Gastroesophageal sphincter (tissue), 4 donors: ENCODE results near the gene ABI2. TPM values are rescaled to one million over a fixed set of nuclear protein-coding genes. Genes with fewer than 3 reads are reported as not detected.

Experiments
- ATAC-seq: fragments of 150-250 bp; one replicate; pipeline ENCODE4 v1.9.1; 2016; ENCODE audit warnings: mild to moderate bottlenecking, moderate library complexity
- H3K27ac ChIP-seq, 4 donors: fragments of 200-600 bp; sonication (generic) in 3 of 4; 1 replicate in 3 of 4; 2 replicates in 1 of 4; pipeline ENCODE4 v1.5.1; 2016 to 2019
- H3K27me3 ChIP-seq: fragments of 200-600 bp; sonication (generic); one replicate; pipeline ENCODE4 v1.5.1; 2019
- H3K36me3 ChIP-seq, 2 donors: fragments of 200-600 bp; sonication (generic); one replicate each; pipeline ENCODE4 v1.5.1; 2019; ENCODE audit warnings: control low read depth in 1 of 2
- H3K4me1 ChIP-seq, 3 donors: fragments of 200-600 bp; sonication (generic); 1 replicate in 2 of 3; 2 replicates in 1 of 3; pipeline ENCODE4 v1.5.1; 2016 to 2019; ENCODE audit warnings: control low read depth in 2 of 3
- H3K4me3 ChIP-seq, 2 donors: fragments of 200-600 bp; sonication (generic); one replicate each; pipeline ENCODE4 v1.5.1; 2019; ENCODE audit warnings: mild to moderate bottlenecking in 1 of 2, moderate library complexity in 1 of 2
- H3K9me3 ChIP-seq, 3 donors: fragments of 200-600 bp; sonication (generic); one replicate each; pipeline ENCODE4 v1.5.1; 2017 to 2019; ENCODE audit warnings: control low read depth in 2 of 3
- CTCF ChIP-seq, 4 experiments: fragments of 200-600 bp in 2 of 4; fragments of 450-650 bp in 2 of 4; sonication (generic) in 1 of 4; IDR thresholded peaks; one replicate each; pipeline ENCODE4 v1.5.1; 2017 to 2019; ENCODE audit warnings: antibody characterized with exemption in 4 of 4, mild to moderate bottlenecking in 2 of 4, moderate library complexity in 2 of 4
- EP300 ChIP-seq: sonication (generic); formaldehyde crosslinking; IDR thresholded peaks from one replicate; pipeline ENCODE4 v1.6.1; 2017; ENCODE audit warnings: antibody characterized with exemption, mild to moderate bottlenecking
- POLR2A ChIP-seq, 2 donors: fragments of 450-650 bp; IDR thresholded peaks; one replicate each; pipeline ENCODE4 v1.6.1; 2017; ENCODE audit warnings: antibody characterized with exemption in 2 of 2, mild to moderate bottlenecking in 2 of 2, moderate library complexity in 1 of 2
- POLR2AphosphoS5 ChIP-seq: sonication (generic); formaldehyde crosslinking; IDR thresholded peaks from one replicate; pipeline ENCODE4 v1.6.1; 2017; ENCODE audit warnings: antibody characterized with exemption
- WGBS, 2 donors: methylation state at CpG; one replicate each; pipeline ENCODE4 v1.1.5; 2018; ENCODE audit warnings: low coverage in 1 of 2; 5-methylcytosine and 5-hydroxymethylcytosine counted together
- total RNA-seq, 4 donors: library from RNA; depleted of rRNA; stranded (reverse); fragments of >200 nt; gene quantifications; one replicate each; pipeline ENCODE4 v1.1.0, GENCODE V29; 2016

Gene ABI2
- total RNA-seq, 4 donors from 2014 or later, result 33.0 to 57.5 (median 45.0) TPM

DNA sequence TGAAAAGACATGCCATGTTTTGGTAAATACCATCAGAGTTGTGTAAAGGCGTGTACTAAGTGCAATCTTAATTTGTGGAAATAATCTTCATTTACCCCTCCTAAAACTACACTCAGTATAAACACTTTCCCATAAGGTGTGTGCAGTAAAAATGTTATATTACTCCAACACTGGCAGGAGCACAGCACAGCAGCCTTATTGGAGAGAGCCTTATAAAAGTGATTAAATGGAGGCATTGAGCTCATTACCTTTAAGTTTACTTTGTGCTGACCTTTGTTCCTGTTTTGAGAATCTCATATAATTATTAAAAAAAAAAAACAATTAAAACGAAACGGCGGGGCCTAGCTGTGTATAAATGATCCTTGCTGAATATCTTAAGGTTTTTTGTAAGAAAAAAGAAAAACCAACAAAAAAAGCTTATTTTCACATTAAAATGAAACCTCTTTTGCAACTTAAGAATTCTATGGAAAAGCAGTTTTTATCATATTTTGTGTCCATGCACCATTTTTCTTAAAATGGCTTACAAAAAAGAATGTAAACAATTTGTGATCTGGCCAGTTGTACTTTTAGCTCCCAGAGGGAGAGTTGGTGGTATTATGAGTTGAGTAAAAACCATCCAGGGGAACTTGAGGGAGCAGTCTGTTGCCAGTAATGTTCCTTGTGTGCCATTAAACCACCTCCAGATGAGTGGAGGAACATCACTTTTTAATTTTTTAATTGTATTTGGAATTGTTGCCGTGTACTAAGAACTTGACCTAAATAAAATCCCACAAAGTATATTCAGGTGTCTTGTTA lies 103.4 kb downstream of the ABI2 start:
- no peak overlapping the region for H3K27ac ChIP-seq
- peaks cover 0 to 26% (median 0%) of the 10 kb centered on the region in 3 donors for H3K4me1 ChIP-seq
- WGBS, 2 donors, result 80 to 85% methylated on average over 5 of the region's 5 CpGs

DNA sequence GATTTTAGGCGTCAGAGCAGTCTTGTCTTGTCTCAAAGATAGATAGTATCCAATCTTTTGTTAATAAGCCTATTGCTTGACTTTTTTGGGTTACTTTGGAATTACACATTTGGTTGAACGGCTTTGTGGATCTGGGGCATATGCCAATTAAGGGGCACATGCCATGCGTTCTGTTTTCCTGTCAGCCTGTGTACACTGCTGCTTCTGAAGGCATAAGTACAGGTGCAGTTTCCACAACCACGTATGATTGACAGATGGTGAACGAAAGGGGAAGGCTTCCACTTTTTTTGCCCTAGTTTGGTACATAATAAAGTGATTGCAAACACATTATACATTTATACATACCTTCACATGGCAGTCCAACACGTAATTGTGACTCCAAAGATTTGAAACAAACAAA lies 104.6 kb downstream of the ABI2 start:
- Histone ChIP-seq H3K27ac (no peak overlapping the region), H3K9me3 (no peaks in the 10 kb centered on the region), H3K27me3 (no peaks in the 10 kb centered on the region), H3K36me3 (peaks cover 0 to 28% of the 10 kb centered on the region in 2 donors), H3K4me3 (no peak overlapping the region), H3K4me1 (peaks cover 0 to 25% (median 0%) of the 10 kb centered on the region in 3 donors)
- TF ChIP-seq POLR2A (IDR thresholded peaks at IDR 0.05) (no peak), CTCF (IDR thresholded peaks at IDR 0.05) (no peak), EP300 (no peak), POLR2AphosphoS5 (no peak)
- no peak for ATAC-seq
- 83 to 87% methylated on average over 6 of the region's 6 CpGs for WGBS, 2 donors

More for the DNA sequence above, 103.4 kb downstream of the ABI2 start:
- TF ChIP-seq POLR2AphosphoS5 (no peak), POLR2A (IDR thresholded peaks at IDR 0.05) (no peak), CTCF (IDR thresholded peaks at IDR 0.05) (no peak), EP300 (no peak)
- Histone ChIP-seq H3K36me3 (peaks cover 0 to 26% of the 10 kb centered on the region in 2 donors), H3K27me3 (no peaks in the 10 kb centered on the region), H3K4me3 (no peak overlapping the region), H3K9me3 (no peaks in the 10 kb centered on the region)
- ATAC-seq, result no peak

- peaks cover 0 to 10% (median 0%) of the 10 kb centered on the region in 3 donors for H3K4me1 ChIP-seq
- H3K27ac ChIP-seq, result no peak overlapping the region
- H3K4me3 ChIP-seq, result no peak overlapping the region
- no peaks in the 10 kb centered on the region for H3K27me3 ChIP-seq
- 70 to 78% methylated on average over 2 of the region's 2 CpGs for WGBS, 2 donors
- ATAC-seq, result no peak
- no peaks in the 10 kb centered on the region for H3K9me3 ChIP-seq
- TF ChIP-seq POLR2AphosphoS5 (no peak), CTCF (IDR thresholded peaks at IDR 0.05) (no peak), EP300 (no peak), POLR2A (IDR thresholded peaks at IDR 0.05) (no peak)
- peaks cover 0 to 52% of the 10 kb centered on the region in 2 donors for H3K36me3 ChIP-seq
These were observed 108.3 kb downstream of the ABI2 start for GRCh38 chr2:203436496-203436895.

GRCh38 chr2:203437511-203437910 lies 109.3 kb downstream of the ABI2 start:
- Histone ChIP-seq H3K36me3 (peaks cover 0 to 62% of the 10 kb centered on the region in 2 donors), H3K27me3 (no peaks in the 10 kb centered on the region), H3K4me3 (no peak overlapping the region), H3K9me3 (no peaks in the 10 kb centered on the region), H3K4me1 (peaks cover 0 to 5% (median 0%) of the 10 kb centered on the region in 3 donors), H3K27ac (no peak overlapping the region)
- TF ChIP-seq CTCF (IDR thresholded peaks at IDR 0.05), result no peak
- TF ChIP-seq EP300, result no peak
- TF ChIP-seq POLR2A (IDR thresholded peaks at IDR 0.05), result no peak
- ATAC-seq, result no peak
- 91 to 100% methylated on average over 4 of the region's 4 CpGs for WGBS, 2 donors

GRCh38 chr2:203438528-203438927 lies 110.3 kb downstream of the ABI2 start:
- no peak for ATAC-seq
- 75 to 90% methylated on average over 2 of the region's 2 CpGs for WGBS, 2 donors
- TF ChIP-seq POLR2A (IDR thresholded peaks at IDR 0.05) (no peak), CTCF (IDR thresholded peaks at IDR 0.05) (no peak), POLR2AphosphoS5 (no peak), EP300 (no peak)
- Histone ChIP-seq H3K27me3 (no peaks in the 10 kb centered on the region), H3K9me3 (no peaks in the 10 kb centered on the region), H3K27ac (no peak overlapping the region), H3K36me3 (peaks cover 0 to 72% of the 10 kb centered on the region in 2 donors), H3K4me3 (no peak overlapping the region), H3K4me1 (peaks cover 0 to 5% (median 0%) of the 10 kb centered on the region in 3 donors)
